GM18526 (cell line): ENCODE measurements around the gene TSPAN9.

Source experiments
- POLR2A ChIP-seq: IDR thresholded peaks from 3 replicates; pipeline ENCODE4 v1.6.1; 2011; ENCODE audit not compliant: insufficient read length; ENCODE audit errors: extremely low read depth

TSPAN9 gene

GRCh38 chr12:3132636-3133404 lies 55.6 kb downstream of the TSPAN9 start:
- no peak for TF ChIP-seq POLR2A

GRCh38 chr12:3133405-3133783 lies 56.2 kb downstream of the TSPAN9 start:
- TF ChIP-seq POLR2A, result no peak

DNA sequence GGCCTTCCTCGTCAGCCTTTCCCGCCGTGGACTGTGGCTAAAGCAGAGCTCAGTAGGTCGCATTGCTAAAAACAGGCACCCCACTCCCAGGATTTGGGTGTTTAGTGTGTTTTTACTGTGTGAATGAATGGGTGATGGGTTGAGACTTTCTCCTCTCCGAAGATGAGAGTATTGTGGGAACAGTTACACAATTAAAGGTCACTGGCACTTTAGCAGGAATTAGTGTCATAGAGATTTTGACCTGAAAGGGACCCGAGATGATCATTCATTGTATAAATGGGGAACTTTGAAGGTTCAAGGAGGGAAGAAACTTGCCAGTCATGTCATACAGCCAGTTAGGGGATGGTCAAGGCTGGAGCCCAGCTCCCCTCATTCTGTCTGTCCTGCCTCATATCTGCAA lies 56.9 kb downstream of the TSPAN9 start:
- no peak for TF ChIP-seq POLR2A

- TF ChIP-seq POLR2A, result no peak
These were observed 57.5 kb downstream of the TSPAN9 start for GRCh38 chr12:3134526-3135135.

GRCh38 chr12:3135522-3136461 lies 58.6 kb downstream of the TSPAN9 start:
- no peak for TF ChIP-seq POLR2A

DNA sequence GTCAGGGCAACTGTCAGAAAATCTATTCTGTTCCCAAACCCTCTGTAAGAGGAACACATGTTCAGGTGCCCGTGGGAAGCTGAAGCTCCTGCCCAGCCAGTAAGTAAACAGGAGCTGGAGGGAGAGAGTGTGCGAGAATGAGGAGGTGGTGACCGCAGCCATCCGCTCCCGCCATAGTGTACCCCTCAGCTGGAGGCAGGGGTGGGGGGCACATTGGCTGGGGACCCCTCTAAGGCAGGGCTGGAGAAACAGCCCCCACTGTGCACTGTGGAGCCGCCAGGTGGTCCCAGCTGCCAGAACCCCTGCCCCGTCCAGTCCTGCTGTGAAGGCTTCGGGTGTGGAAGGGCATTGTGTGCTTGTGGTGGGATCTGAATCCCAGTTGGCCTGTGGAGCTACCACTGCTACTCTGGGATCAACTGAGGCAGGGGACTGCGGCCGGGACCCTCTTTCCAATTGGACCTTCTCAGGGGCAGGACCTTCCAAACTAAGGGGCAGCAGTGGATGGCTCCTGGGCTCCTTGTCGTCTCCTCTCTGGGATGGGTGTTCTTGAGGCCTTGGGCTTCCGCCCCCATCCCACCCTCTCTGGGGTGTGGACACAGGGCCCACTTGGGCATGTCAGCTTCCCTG lies 59.6 kb downstream of the TSPAN9 start:
- TF ChIP-seq POLR2A, result no peak

DNA sequence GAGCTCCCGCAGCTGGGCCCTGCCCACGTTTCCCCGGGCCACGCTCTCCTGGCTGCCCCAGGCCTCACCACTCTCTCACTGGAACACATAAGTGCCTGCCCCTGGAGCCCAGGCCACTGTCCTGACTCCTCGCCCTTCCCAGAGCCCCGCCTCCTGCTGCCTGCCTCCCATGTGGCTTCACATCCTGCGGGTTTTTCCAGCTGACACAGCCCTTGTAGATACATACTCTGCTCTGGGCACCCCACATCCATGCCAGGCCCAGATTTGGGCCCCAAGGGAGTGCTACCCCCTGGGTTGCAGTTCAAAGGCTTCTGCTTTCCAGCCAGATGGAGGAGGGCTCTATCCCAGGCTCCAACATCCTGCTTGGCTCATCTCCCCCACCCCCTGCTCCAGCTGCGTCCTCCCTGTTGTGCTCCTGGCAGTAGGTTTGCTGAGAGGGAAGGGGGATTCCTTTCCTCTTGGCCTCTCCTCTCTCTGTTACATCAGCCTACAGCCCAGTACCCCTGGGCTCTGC lies 60.1 kb downstream of the TSPAN9 start:
- no peak for TF ChIP-seq POLR2A

DNA sequence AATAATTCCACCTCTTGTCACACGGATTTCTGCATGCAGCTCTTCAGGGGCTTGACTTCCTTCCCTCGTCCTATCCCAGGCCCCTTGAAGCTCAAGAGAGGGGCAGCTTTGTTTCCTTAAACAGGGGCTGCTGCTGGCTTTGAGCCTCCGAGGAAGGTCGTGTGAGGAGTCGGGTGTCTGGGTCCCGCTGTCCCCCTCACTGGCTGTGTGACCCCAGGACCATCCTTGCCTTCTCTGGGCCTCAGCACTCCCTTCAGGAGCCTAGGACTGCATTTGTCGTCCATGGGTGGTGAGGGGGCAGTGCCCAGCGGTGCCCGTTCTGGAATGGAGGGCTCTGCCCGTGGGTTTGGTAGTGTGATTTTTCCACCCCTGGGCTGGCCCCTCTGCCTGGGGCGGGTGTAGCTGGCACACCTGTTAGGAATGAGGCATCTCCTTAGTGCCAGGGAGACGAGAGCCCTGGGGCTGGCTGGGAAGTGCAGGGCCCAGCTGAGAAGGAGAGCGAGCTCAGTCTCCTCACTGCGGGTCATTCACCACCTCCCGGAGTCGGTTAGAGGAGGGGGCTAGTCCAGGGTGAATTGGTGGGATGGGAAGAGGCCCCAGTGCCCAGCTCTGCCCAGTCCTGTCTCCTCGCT lies 60.8 kb downstream of the TSPAN9 start:
- TF ChIP-seq POLR2A, result no peak

DNA sequence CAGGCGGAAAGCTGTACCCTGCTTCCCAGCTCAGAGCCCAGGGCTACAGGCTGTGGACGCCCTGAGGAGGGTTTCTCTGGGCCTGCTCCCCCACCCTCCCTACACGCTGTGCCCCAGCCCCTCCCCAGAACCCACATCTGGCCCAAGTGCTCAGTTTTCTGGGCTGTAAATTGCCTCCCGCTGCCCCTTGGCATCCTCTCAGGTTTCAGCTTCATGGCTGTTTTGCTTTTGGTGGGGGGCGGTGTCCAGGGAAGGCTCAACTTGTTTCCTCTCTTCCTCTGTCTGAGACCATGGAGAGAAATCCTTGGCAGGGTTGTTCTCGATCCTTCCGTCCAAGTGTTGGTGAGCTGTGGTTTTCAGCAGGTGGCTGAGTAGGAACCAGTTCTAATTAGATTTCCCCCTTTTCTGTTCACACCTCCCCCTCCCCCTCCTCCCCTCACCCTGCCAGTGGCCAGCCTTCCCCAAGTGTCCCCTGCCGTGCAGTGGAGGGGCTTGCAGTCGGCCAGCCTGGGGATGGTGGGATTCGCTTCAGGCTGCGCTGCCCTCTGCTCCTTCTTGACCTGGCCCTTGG lies 61.8 kb downstream of the TSPAN9 start:
- TF ChIP-seq POLR2A, result no peak

GRCh38 chr12:3139760-3140159 lies 62.6 kb downstream of the TSPAN9 start:
- no peak for TF ChIP-seq POLR2A

GRCh38 chr12:3140284-3140683 lies 63.1 kb downstream of the TSPAN9 start:
- TF ChIP-seq POLR2A, result no peak

DNA sequence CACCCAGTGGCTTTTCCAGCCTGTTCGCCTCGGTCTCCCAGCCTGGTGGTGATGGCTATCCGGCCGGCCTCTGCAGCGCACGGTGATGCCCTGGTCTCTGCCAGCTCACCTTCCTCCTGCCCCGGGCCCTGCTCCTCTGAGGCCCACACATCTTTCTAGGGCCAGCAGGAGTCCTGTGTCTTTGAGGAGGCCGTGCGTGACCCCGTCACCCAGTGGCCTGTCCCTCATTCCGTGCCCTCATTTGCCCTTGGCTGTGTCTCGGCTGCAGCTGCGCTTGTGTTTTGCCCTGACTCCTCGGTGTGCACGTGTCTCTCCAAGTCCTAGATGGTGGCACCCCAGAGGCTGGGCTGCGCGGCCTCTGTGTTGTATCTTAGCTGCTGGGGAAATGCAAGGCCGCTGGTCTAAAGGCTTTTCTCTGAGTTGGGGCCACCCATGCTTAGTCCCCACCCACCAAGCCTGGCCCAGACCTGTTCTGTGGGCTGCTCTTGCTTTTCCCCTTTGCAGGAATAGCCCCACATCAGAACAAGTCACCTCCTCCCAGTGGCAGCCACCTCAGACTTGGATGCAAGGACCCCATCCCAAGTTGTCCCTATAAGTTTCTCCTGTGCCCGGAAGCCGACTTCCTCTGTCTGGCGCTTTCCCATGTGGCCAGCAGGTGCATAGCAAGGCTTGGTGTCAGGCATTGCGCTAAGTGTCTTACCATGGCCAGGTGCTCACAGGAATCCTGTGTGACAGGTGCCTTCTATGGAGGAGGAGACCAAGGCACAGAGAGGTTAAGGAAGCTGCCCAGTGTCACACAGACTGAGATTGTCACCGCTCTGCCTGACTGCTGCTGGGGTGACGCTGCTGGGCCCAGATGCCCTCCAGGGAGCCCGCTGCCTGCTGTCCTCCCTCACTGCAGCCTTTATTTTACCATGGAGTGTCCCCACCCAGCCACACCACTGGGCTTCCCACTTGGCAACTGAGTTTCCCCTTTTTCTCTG lies 64.5 kb downstream of the TSPAN9 start:
- no peak for TF ChIP-seq POLR2A

- no peak for TF ChIP-seq POLR2A
These were observed 65.2 kb downstream of the TSPAN9 start for GRCh38 chr12:3142386-3142785.
